Activated gamma-delta T cell (primary cell): Measurements from ENCODE around the gene CELSR1.
"Not testable (repeated sequence)": the region's sequence is repeated elsewhere in the genome, so short reads cannot be mapped to it uniquely, and the experiment has no call there.

Source experiments
- DNase-seq: peaks from one replicate; lab custom pipeline; 2025; lab: John Stamatoyannopoulos, UW

Gene CELSR1

GRCh38 chr22:46532416-46532815, 5.0 kb downstream of the CELSR1 start:
- no peak for DNase-seq

GRCh38 chr22:46531581-46532175, 5.7 kb downstream of the CELSR1 start:
- DNase-seq, result no peak

GRCh38 chr22:46528121-46528610, 9.3 kb downstream of the CELSR1 start:
- DNase-seq, result no peak

GRCh38 chr22:46526244-46526839, 11.1 kb downstream of the CELSR1 start:
- no peak for DNase-seq

- no peak for DNase-seq
Observed at GRCh38 chr22:46525389-46526243, 11.8 kb downstream of the CELSR1 start.

- no peak for DNase-seq
Observed at GRCh38 chr22:46524203-46524740, 13.1 kb downstream of the CELSR1 start.

GRCh38 chr22:46522797-46523196, 14.6 kb downstream of the CELSR1 start:
- no peak for DNase-seq

GRCh38 chr22:46521994-46522393, 15.4 kb downstream of the CELSR1 start:
- no peak for DNase-seq

GRCh38 chr22:46520880-46521279, 16.5 kb downstream of the CELSR1 start:
- no peak for DNase-seq

- no peak for DNase-seq
Observed at GRCh38 chr22:46519377-46519776, 18.0 kb downstream of the CELSR1 start.

GRCh38 chr22:46518542-46519325, 18.7 kb downstream of the CELSR1 start:
- DNase-seq, result no peak

- DNase-seq, result no peak
Observed at GRCh38 chr22:46518038-46518437, 19.4 kb downstream of the CELSR1 start.

- no peak for DNase-seq
Observed at GRCh38 chr22:46517255-46517761, 20.1 kb downstream of the CELSR1 start.

GRCh38 chr22:46516638-46517037, 20.8 kb downstream of the CELSR1 start:
- DNase-seq, result no peak

- not testable (repeated sequence) for DNase-seq
Observed at GRCh38 chr22:46516112-46516487, 21.3 kb downstream of the CELSR1 start.

GRCh38 chr22:46515208-46516111, 22.0 kb downstream of the CELSR1 start:
- DNase-seq, result no peak

GRCh38 chr22:46514592-46515207, 22.7 kb downstream of the CELSR1 start:
- DNase-seq, result no peak

- no peak for DNase-seq
Observed at GRCh38 chr22:46513908-46514550, 23.4 kb downstream of the CELSR1 start.

GRCh38 chr22:46512683-46513082, 24.7 kb downstream of the CELSR1 start:
- DNase-seq, result no peak

- DNase-seq, result no peak
Observed at GRCh38 chr22:46512039-46512370, 25.4 kb downstream of the CELSR1 start.
